Ascending aorta (tissue), 2 donors: ENCODE results near the gene STK4. TPM values are rescaled to one million over a fixed set of nuclear protein-coding genes. Genes with fewer than 3 reads are reported as not detected.

ENCODE experiments used
- DNase-seq, 2 donors: peaks; one replicate each; pipeline ENCODE4 v3.0.0-alpha.2; 2019; ENCODE audit warnings: low spot score in 2 of 2
- H3K27ac ChIP-seq, 2 donors: fragments of 200-600 bp; sonication (generic); one replicate each; pipeline ENCODE4 v1.5.1; 2016 to 2017; ENCODE audit warnings: mild to moderate bottlenecking in 1 of 2
- H3K27me3 ChIP-seq: fragments of 200-600 bp; sonication (generic); one replicate; pipeline ENCODE4 v1.5.1; 2017
- H3K36me3 ChIP-seq, 2 donors: fragments of 200-600 bp; sonication (generic); one replicate each; pipeline ENCODE4 v1.5.1; 2016
- H3K4me1 ChIP-seq, 2 donors: fragments of 200-600 bp; sonication (generic); one replicate each; pipeline ENCODE4 v1.5.1; 2016 to 2017; ENCODE audit warnings: mild to moderate bottlenecking in 1 of 2
- H3K4me3 ChIP-seq, 2 donors: fragments of 200-600 bp; sonication (generic); one replicate each; pipeline ENCODE4 v1.5.1; 2016 to 2017; ENCODE audit warnings: mild to moderate bottlenecking in 1 of 2
- H3K9me3 ChIP-seq, 2 donors: fragments of 200-600 bp; sonication (generic); one replicate each; pipeline ENCODE4 v1.5.1; 2016
- CTCF ChIP-seq, 3 experiments: fragments of 200-600 bp in 2 of 3; fragments of 450-650 bp in 1 of 3; sonication (generic) in 2 of 3; IDR thresholded peaks; one replicate each; pipeline ENCODE4 v1.5.1; 2016 to 2019; ENCODE audit warnings: antibody characterized with exemption in 3 of 3, mild to moderate bottlenecking in 1 of 3, moderate library complexity in 1 of 3
- intact Hi-C: fragments of 100-400 bp; cut with DNase I; formaldehyde crosslinking; loops from one replicate; pipeline ENCODE4 v1.15.1; 2023
- total RNA-seq: library from RNA; depleted of rRNA; stranded (reverse); fragments of >200 nt; gene quantifications from one replicate; pipeline ENCODE4 v1.1.0, GENCODE V29; 2016

Gene STK4
- total RNA-seq, 1 donor from 2014 or later = 20.6 TPM

- Histone ChIP-seq H3K9me3 (no peaks in the 10 kb centered on the region), H3K27ac (no peak overlapping the region), H3K27me3 (no peaks in the 10 kb centered on the region), H3K4me3 (no peak overlapping the region), H3K36me3 (no peaks in the 10 kb centered on the region), H3K4me1 (no peaks in the 10 kb centered on the region)
- no peak for TF ChIP-seq CTCF (IDR thresholded peaks at IDR 0.05)
- intact Hi-C loops = no loop called here
- no peak for DNase-seq
Measured at GRCh38 chr20:45090481-45090880, 124.2 kb downstream of the STK4 start.

- DNase-seq = no peak
- Histone ChIP-seq H3K36me3 (no peaks in the 10 kb centered on the region), H3K27me3 (no peaks in the 10 kb centered on the region), H3K27ac (no peak overlapping the region), H3K9me3 (no peaks in the 10 kb centered on the region), H3K4me1 (no peaks in the 10 kb centered on the region), H3K4me3 (no peak overlapping the region)
- intact Hi-C loops = no loop called here
- TF ChIP-seq CTCF (IDR thresholded peaks at IDR 0.05) = no peak
Measured at GRCh38 chr20:45091366-45091765, 125.1 kb downstream of the STK4 start.

- intact Hi-C loops = no loop called here
- H3K27me3 ChIP-seq = no peaks in the 10 kb centered on the region
- H3K27ac ChIP-seq = no peak overlapping the region
- no peak for DNase-seq
- no peaks in the 10 kb centered on the region for H3K9me3 ChIP-seq
- TF ChIP-seq CTCF (IDR thresholded peaks at IDR 0.05) = no peak
- no peaks in the 10 kb centered on the region for H3K36me3 ChIP-seq
- H3K4me1 ChIP-seq = no peaks in the 10 kb centered on the region
- no peak overlapping the region for H3K4me3 ChIP-seq
Measured at GRCh38 chr20:45092898-45093297, 126.6 kb downstream of the STK4 start.

- H3K27me3 ChIP-seq = no peaks in the 10 kb centered on the region
- intact Hi-C loops = no loop called here
- no peak overlapping the region for H3K27ac ChIP-seq
- no peaks in the 10 kb centered on the region for H3K36me3 ChIP-seq
- TF ChIP-seq CTCF (IDR thresholded peaks at IDR 0.05) = no peak
- DNase-seq = no peak
- H3K4me1 ChIP-seq = no peaks in the 10 kb centered on the region
- no peak overlapping the region for H3K4me3 ChIP-seq
- H3K9me3 ChIP-seq = no peaks in the 10 kb centered on the region
Measured at GRCh38 chr20:45094201-45094600, 127.9 kb downstream of the STK4 start.

GRCh38 chr20:45094864-45095574 lies 128.7 kb downstream of the STK4 start:
- DNase-seq = no peak
- Histone ChIP-seq H3K27ac (no peak overlapping the region), H3K9me3 (no peaks in the 10 kb centered on the region), H3K4me3 (no peak overlapping the region), H3K4me1 (no peaks in the 10 kb centered on the region), H3K27me3 (no peaks in the 10 kb centered on the region), H3K36me3 (no peaks in the 10 kb centered on the region)
- no peak for TF ChIP-seq CTCF (IDR thresholded peaks at IDR 0.05)
- intact Hi-C loops = loop anchor here (1.0 kb wide), 1 partner anchor 84 kb away; no protein-coding TSS in a partner anchor
